Measurements from ENCODE around the gene PDE4B.

PDE4B gene

GRCh38 chr1:66348776-66349175 lies 556.1 kb downstream of the PDE4B start:
- TF ChIP-seq, protein P1, sequence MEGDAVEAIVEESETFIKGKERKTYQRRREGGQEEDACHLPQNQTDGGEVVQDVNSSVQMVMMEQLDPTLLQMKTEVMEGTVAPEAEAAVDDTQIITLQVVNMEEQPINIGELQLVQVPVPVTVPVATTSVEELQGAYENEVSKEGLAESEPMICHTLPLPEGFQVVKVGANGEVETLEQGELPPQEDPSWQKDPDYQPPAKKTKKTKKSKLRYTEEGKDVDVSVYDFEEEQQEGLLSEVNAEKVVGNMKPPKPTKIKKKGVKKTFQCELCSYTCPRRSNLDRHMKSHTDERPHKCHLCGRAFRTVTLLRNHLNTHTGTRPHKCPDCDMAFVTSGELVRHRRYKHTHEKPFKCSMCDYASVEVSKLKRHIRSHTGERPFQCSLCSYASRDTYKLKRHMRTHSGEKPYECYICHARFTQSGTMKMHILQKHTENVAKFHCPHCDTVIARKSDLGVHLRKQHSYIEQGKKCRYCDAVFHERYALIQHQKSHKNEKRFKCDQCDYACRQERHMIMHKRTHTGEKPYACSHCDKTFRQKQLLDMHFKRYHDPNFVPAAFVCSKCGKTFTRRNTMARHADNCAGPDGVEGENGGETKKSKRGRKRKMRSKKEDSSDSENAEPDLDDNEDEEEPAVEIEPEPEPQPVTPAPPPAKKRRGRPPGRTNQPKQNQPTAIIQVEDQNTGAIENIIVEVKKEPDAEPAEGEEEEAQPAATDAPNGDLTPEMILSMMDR (IDR thresholded peaks at IDR 0.05; ENCODE audit: control insufficient read depth, insufficient read depth, low read depth, low read length, missing control alignments) = no peak
- no peak for DNase-seq (ENCODE audit: low read depth)
- H3K4me3 ChIP-seq (ENCODE audit: control insufficient read depth, low read depth, low read length) = no peak overlapping the region

DNA sequence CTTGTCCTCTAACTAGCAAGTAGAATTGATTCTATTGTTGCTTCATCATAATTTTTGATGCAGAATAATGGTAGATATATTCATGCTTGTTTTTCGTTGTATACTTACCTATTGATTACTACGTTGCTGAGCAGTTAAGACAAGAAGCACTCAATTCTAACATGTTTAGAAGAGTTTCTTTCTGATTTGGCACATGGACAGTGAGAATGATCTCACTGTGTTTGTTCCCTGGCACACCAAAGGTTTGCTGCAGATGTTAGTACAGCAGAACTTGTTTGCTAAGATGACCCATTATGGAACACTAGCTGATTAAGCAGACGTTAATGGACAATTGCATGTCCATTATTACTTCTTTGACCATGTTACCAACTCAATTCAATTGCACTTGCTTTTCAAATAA lies 556.5 kb downstream of the PDE4B start:
- DNase-seq (ENCODE audit: low read depth) = no peak
- no peak overlapping the region for H3K4me3 ChIP-seq (ENCODE audit: control insufficient read depth, low read depth, low read length)
- TF ChIP-seq, protein P1 (IDR thresholded peaks at IDR 0.05; ENCODE audit: control insufficient read depth, insufficient read depth, low read depth, low read length, missing control alignments) = no peak

GRCh38 chr1:66350001-66350547 lies 557.4 kb downstream of the PDE4B start:
- no peak for DNase-seq (ENCODE audit: low read depth)
- no peak overlapping the region for H3K4me3 ChIP-seq (ENCODE audit: control insufficient read depth, low read depth, low read length)
- TF ChIP-seq, protein P1 (IDR thresholded peaks at IDR 0.05; ENCODE audit: control insufficient read depth, insufficient read depth, low read depth, low read length, missing control alignments) = no peak

- DNase-seq (ENCODE audit: low read depth) = no peak
- no peak overlapping the region for H3K4me3 ChIP-seq (ENCODE audit: control insufficient read depth, low read depth, low read length)
- TF ChIP-seq, protein P1 (IDR thresholded peaks at IDR 0.05; ENCODE audit: control insufficient read depth, insufficient read depth, low read depth, low read length, missing control alignments) = no peak
These were observed 558.8 kb downstream of the PDE4B start for GRCh38 chr1:66351478-66351877.

GRCh38 chr1:66351913-66352312 lies 559.2 kb downstream of the PDE4B start:
- TF ChIP-seq, protein P1 (IDR thresholded peaks at IDR 0.05; ENCODE audit: control insufficient read depth, insufficient read depth, low read depth, low read length, missing control alignments) = no peak
- H3K4me3 ChIP-seq (ENCODE audit: control insufficient read depth, low read depth, low read length) = no peak overlapping the region
- DNase-seq (ENCODE audit: low read depth) = no peak

- TF ChIP-seq, protein P1 (IDR thresholded peaks at IDR 0.05; ENCODE audit: control insufficient read depth, insufficient read depth, low read depth, low read length, missing control alignments) = no peak
- no peak for DNase-seq (ENCODE audit: low read depth)
These were observed 560.1 kb downstream of the PDE4B start for GRCh38 chr1:66352792-66353191.

GRCh38 chr1:66353257-66353656 lies 560.6 kb downstream of the PDE4B start:
- TF ChIP-seq, protein P1 (IDR thresholded peaks at IDR 0.05; ENCODE audit: control insufficient read depth, insufficient read depth, low read depth, low read length, missing control alignments) = no peak
- no peak overlapping the region for H3K4me3 ChIP-seq (ENCODE audit: control insufficient read depth, low read depth, low read length)
- no peak for DNase-seq (ENCODE audit: low read depth)

More at GRCh38 chr1:66352792-66353191, 560.1 kb downstream of the PDE4B start:
- no peak overlapping the region for H3K4me3 ChIP-seq (ENCODE audit: control insufficient read depth, low read depth, low read length)

Data from AG09309 (cell line).